ENCODE results near the gene FCAR. TPM values are rescaled to one million over a fixed set of nuclear protein-coding genes. Genes with fewer than 3 reads are reported as not detected.
"Not testable (repeated sequence)": the region's sequence is repeated elsewhere in the genome, so short reads cannot be mapped to it uniquely, and the experiment has no call there.

The FCAR gene
- total and polyA plus RNA-seq, 5 donors from 2014 or later: 0.21 TPM; not detected in 4

DNA sequence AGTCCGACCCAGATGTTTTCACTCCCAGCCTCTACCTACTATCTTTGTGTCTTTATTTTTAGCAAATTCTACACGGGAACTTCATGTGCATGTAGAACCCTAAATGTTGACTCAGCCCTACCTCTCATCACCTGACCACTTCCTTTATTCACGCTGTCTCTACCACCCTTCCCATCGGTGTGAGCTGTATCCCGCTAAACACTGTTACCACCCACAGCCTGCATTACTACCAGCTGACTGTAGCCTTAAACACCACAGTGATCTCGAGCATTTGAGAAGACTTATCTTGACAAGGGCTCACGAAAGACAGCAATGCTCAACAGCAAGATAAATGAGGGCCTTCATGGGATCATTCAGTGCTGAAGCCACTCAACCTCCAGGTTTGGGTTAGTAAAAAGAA lies 47.0 kb downstream of the FCAR start:
- ATAC-seq (ENCODE audit: low read depth in 2 of 2): no peak
- Histone ChIP-seq H3K27ac (ENCODE audit: insufficient read depth, low read length, poor library complexity, severe bottlenecking) (no peak overlapping the region), H3K4me3 (ENCODE audit: low read depth, low read length) (no peak overlapping the region), H3K27me3 (ENCODE audit: control insufficient read depth, insufficient read depth, low read length) (no peaks in the 10 kb centered on the region), H3K4me1 (ENCODE audit: control insufficient read depth, insufficient read depth, low read length, poor library complexity, severe bottlenecking) (no peaks in the 10 kb centered on the region), H3K36me3 (ENCODE audit: control insufficient read depth, insufficient read depth, low read length) (no peaks in the 10 kb centered on the region), H3K9me3 (ENCODE audit: control insufficient read depth in 2 of 2, low read length in 2 of 2) (no peaks in the 10 kb centered on the region)
- Mint-ChIP-seq H3K36me3 (no peaks in the 10 kb centered on the region), H3K27ac (peak overlapping the region in 1 of 3 donors; percentile 59), H3K4me1 (peaks cover 0 to 2% (median 0%) of the 10 kb centered on the region in 4 donors), H3K27me3 (peaks cover 11% of the 10 kb centered on the region), H3K4me3 (no peak overlapping the region), H3K9me3 (peaks cover 0 to 8% (median 4%) of the 10 kb centered on the region in 7 donors)
- no peak for DNase-seq

DNA sequence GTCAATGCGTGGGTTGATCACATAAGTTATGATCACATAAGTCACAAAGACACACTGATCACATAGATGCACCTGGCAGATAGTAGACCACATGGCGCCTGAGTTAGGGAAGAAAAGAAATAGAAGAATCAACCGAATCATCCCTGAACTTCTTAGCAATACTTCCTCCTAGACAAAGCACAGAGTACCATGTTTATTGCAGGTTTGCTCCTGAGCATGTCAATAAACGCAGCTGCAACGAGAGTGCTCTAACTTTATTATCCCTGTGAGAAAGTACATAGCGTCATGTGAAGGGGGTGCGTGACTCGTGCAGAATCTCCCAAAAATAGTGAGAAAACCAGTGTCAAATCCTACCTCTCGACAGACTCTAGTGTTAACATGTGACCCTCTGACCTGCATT lies 49.2 kb downstream of the FCAR start:
- DNase-seq: no peak
- no peak overlapping the region for H3K27ac ChIP-seq (ENCODE audit: insufficient read depth, low read length, poor library complexity, severe bottlenecking)
- H3K4me3 ChIP-seq (ENCODE audit: low read depth, low read length): no peak overlapping the region
- peaks cover 6 to 9% of the 10 kb centered on the region in 2 experiments for H3K9me3 ChIP-seq (ENCODE audit: control insufficient read depth in 2 of 2, low read length in 2 of 2)
- no peaks in the 10 kb centered on the region for H3K36me3 ChIP-seq (ENCODE audit: control insufficient read depth, insufficient read depth, low read length)
- Mint-ChIP-seq H3K4me3 (no peak overlapping the region), H3K36me3 (peaks cover 2% of the 10 kb centered on the region), H3K9me3 (peaks cover 2 to 16% (median 5%) of the 10 kb centered on the region in 7 donors), H3K27ac (peak overlapping the region in 1 of 3 donors; percentile 45), H3K27me3 (peaks cover 9% of the 10 kb centered on the region), H3K4me1 (peaks cover 0 to 2% (median 0%) of the 10 kb centered on the region in 4 donors)
- ATAC-seq (ENCODE audit: low read depth in 2 of 2): no peak
- H3K4me1 ChIP-seq (ENCODE audit: control insufficient read depth, insufficient read depth, low read length, poor library complexity, severe bottlenecking): no peaks in the 10 kb centered on the region
- no peaks in the 10 kb centered on the region for H3K27me3 ChIP-seq (ENCODE audit: control insufficient read depth, insufficient read depth, low read length)

DNA sequence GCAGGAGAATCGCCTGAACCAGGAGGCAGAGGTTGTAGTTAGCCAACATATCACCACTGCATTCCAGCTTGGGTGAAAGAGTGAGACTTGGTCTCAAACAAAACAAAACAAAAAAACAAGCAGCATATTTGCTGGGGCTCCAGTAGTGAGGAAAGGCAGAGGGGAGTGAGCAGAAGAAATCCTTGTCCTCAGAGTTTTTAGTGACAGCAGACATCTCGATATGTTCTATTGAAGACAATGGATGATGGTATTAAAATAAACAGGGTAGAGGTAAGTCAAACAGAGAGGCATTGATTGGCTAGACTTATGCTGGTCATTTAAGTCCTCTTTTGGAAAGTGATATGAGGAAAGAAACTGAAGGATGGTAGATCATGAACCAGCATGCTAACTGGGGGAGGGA lies 54.3 kb downstream of the FCAR start:
- no peaks in the 10 kb centered on the region for H3K4me1 Mint-ChIP-seq
- no peaks in the 10 kb centered on the region for H3K27me3 Mint-ChIP-seq
- H3K27ac ChIP-seq (ENCODE audit: insufficient read depth, low read length, poor library complexity, severe bottlenecking): no peak overlapping the region
- H3K4me1 ChIP-seq (ENCODE audit: control insufficient read depth, insufficient read depth, low read length, poor library complexity, severe bottlenecking): no peaks in the 10 kb centered on the region
- H3K36me3 Mint-ChIP-seq: peaks cover 3% of the 10 kb centered on the region
- peaks cover 8 to 16% of the 10 kb centered on the region in 2 experiments for H3K9me3 ChIP-seq (ENCODE audit: control insufficient read depth in 2 of 2, low read length in 2 of 2)
- no peak overlapping the region for H3K4me3 ChIP-seq (ENCODE audit: low read depth, low read length)
- no peaks in the 10 kb centered on the region for H3K36me3 ChIP-seq (ENCODE audit: control insufficient read depth, insufficient read depth, low read length)
- H3K27me3 ChIP-seq (ENCODE audit: control insufficient read depth, insufficient read depth, low read length): no peaks in the 10 kb centered on the region
- no peak for ATAC-seq (ENCODE audit: low read depth in 2 of 2)
- H3K9me3 Mint-ChIP-seq: peaks cover 2 to 22% (median 7%) of the 10 kb centered on the region in 7 donors
- H3K27ac Mint-ChIP-seq: no peak overlapping the region
- H3K4me3 Mint-ChIP-seq: no peak overlapping the region
- DNase-seq: peak in 1 of 3 donors; percentile 2

DNA sequence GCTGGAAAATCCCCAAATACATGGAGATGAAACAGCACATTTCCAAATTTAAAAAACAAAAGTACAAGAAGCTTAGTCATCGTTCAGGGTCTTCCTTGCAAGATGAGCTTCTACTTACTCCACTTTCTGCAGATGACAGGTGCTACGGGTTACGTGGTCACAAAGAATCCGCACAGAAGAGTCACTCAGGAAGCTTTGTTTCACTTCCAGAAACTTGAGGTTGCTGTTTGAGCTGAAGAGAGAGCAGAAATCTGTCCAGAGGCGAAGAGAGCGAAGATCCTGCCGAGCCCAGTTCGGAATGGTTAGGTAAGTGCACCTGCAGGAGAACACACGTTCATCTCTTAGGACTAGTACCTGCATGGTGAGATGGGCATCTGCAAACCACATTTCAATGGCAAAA lies 63.9 kb downstream of the FCAR start:
- peak in 1 of 3 donors; percentile 5 for DNase-seq
- H3K27ac Mint-ChIP-seq: no peak overlapping the region

DNA sequence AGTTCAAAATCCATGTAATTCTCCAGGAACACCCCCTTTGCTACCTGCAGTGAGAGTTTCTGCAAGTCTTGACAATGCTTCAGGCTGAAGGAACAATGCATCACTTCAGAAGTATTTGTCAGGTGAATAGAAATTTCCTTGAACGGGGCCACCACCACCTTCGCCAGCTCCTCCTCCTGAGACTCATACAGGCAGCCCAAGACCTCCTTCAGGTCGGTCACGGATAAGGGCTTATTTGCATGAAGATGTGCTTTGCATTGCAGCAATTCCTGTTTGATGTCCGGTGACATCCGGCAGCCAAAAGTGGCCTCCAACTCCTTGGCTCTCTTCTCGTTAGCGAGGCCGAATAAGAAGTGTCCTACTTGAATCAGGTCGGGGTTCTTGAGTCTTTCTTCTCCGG lies 64.9 kb downstream of the FCAR start:
- Mint-ChIP-seq H3K27ac (no peak overlapping the region), H3K4me1 (peaks cover 0 to 4% (median 2%) of the 10 kb centered on the region in 4 donors), H3K36me3 (no peaks in the 10 kb centered on the region), H3K27me3 (no peaks in the 10 kb centered on the region), H3K4me3 (no peak overlapping the region), H3K9me3 (peaks cover 0 to 2% (median 0%) of the 10 kb centered on the region in 7 donors)
- H3K27ac ChIP-seq (ENCODE audit: insufficient read depth, low read length, poor library complexity, severe bottlenecking): no peak overlapping the region
- H3K9me3 ChIP-seq (ENCODE audit: control insufficient read depth in 2 of 2, low read length in 2 of 2): no peaks in the 10 kb centered on the region
- DNase-seq (no peak), ATAC-seq (ENCODE audit: low read depth in 2 of 2) (no peak)
- H3K4me1 ChIP-seq (ENCODE audit: control insufficient read depth, insufficient read depth, low read length, poor library complexity, severe bottlenecking): no peaks in the 10 kb centered on the region
- no peaks in the 10 kb centered on the region for H3K27me3 ChIP-seq (ENCODE audit: control insufficient read depth, insufficient read depth, low read length)
- H3K4me3 ChIP-seq (ENCODE audit: low read depth, low read length): no peak overlapping the region
- no peaks in the 10 kb centered on the region for H3K36me3 ChIP-seq (ENCODE audit: control insufficient read depth, insufficient read depth, low read length)

More for the DNA sequence above, 63.9 kb downstream of the FCAR start:
- Mint-ChIP-seq H3K9me3 (peaks cover 0 to 2% (median 0%) of the 10 kb centered on the region in 7 donors), H3K27me3 (no peaks in the 10 kb centered on the region), H3K4me1 (peaks cover 0 to 4% (median 2%) of the 10 kb centered on the region in 4 donors), H3K36me3 (no peaks in the 10 kb centered on the region), H3K4me3 (no peak overlapping the region)
- H3K9me3 ChIP-seq (ENCODE audit: control insufficient read depth in 2 of 2, low read length in 2 of 2): no peaks in the 10 kb centered on the region
- H3K36me3 ChIP-seq (ENCODE audit: control insufficient read depth, insufficient read depth, low read length): no peaks in the 10 kb centered on the region
- H3K27ac ChIP-seq (ENCODE audit: insufficient read depth, low read length, poor library complexity, severe bottlenecking): no peak overlapping the region
- no peak overlapping the region for H3K4me3 ChIP-seq (ENCODE audit: low read depth, low read length)
- H3K4me1 ChIP-seq (ENCODE audit: control insufficient read depth, insufficient read depth, low read length, poor library complexity, severe bottlenecking): no peaks in the 10 kb centered on the region
- ATAC-seq (ENCODE audit: low read depth in 2 of 2): no peak
- no peaks in the 10 kb centered on the region for H3K27me3 ChIP-seq (ENCODE audit: control insufficient read depth, insufficient read depth, low read length)

DNA sequence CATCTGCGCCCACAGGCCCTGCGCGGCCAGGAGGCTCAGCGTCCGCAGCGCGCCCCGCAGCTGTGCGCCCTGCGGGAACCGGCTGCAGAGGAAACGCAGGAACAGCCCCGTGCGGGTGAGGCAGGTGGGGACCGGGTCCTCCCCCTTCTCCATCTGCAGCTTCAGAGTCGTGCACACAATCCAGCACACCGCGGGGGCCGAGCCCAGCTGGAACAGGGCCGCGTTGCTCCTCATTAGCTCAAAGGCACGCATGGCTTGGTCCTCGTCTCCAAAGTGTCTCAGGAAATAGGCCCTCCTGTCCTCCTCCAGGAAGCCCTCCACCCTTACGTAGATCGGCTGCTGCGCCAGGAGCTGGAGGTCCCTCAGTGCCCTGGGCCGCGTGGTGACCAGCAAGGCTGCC lies 65.5 kb downstream of the FCAR start:
- ATAC-seq (ENCODE audit: low read depth in 2 of 2); H3K36me3 ChIP-seq (ENCODE audit: control insufficient read depth, insufficient read depth, low read length); H3K27me3 ChIP-seq (ENCODE audit: control insufficient read depth, insufficient read depth, low read length); H3K4me3 ChIP-seq (ENCODE audit: low read depth, low read length); H3K4me3 Mint-ChIP-seq; DNase-seq; H3K27me3 Mint-ChIP-seq; H3K9me3 ChIP-seq (ENCODE audit: control insufficient read depth in 2 of 2, low read length in 2 of 2); H3K4me1 Mint-ChIP-seq; H3K9me3 Mint-ChIP-seq; H3K27ac Mint-ChIP-seq; H3K4me1 ChIP-seq (ENCODE audit: control insufficient read depth, insufficient read depth, low read length, poor library complexity, severe bottlenecking); H3K27ac ChIP-seq (ENCODE audit: insufficient read depth, low read length, poor library complexity, severe bottlenecking); H3K36me3 Mint-ChIP-seq: not testable (repeated sequence)

Other genes starting within 250 kb of the FCAR start
- not detected for gene LILRB1, start 243.8 kb upstream of the FCAR start, total RNA-seq
- under 1 TPM in 2 of 4 donors, not detected in 2; 0.10 to 0.14 TPM for gene LILRB1, start 243.8 kb upstream of the FCAR start, polyA plus RNA-seq
- not detected for gene LILRB4, start 211.2 kb upstream of the FCAR start, total RNA-seq
- gene LILRB4, start 211.2 kb upstream of the FCAR start, polyA plus RNA-seq: not detected
- gene KIR3DL3, start 149.8 kb upstream of the FCAR start, total RNA-seq: not detected
- gene KIR3DL3, start 149.8 kb upstream of the FCAR start, polyA plus RNA-seq: not detected
- gene KIR2DL3, start 135.7 kb upstream of the FCAR start, total RNA-seq: not detected
- gene KIR2DL3, start 135.7 kb upstream of the FCAR start, polyA plus RNA-seq: not detected
- not detected for gene KIR2DL1, start 104.4 kb upstream of the FCAR start, total RNA-seq
- gene KIR2DL1, start 104.4 kb upstream of the FCAR start, polyA plus RNA-seq: under 1 TPM in 1 of 4 donors, not detected in 3; 0.10 TPM
- gene KIR2DL4, start 70.6 kb upstream of the FCAR start, total RNA-seq: not detected
- gene KIR2DL4, start 70.6 kb upstream of the FCAR start, polyA plus RNA-seq: not detected
- gene KIR3DL1, start 57.8 kb upstream of the FCAR start, total RNA-seq: not detected
- under 1 TPM in 2 of 4 donors, not detected in 2; 0.12 to 0.15 TPM for gene KIR3DL1, start 57.8 kb upstream of the FCAR start, polyA plus RNA-seq
- gene KIR2DS4, start 41.6 kb upstream of the FCAR start, total RNA-seq: not detected
- under 1 TPM in 1 of 4 donors, not detected in 3; 0.10 TPM for gene KIR2DS4, start 41.6 kb upstream of the FCAR start, polyA plus RNA-seq
- gene KIR3DL2, start 23.8 kb upstream of the FCAR start, total RNA-seq: 0.74 TPM
- under 1 TPM; 0.25 to 0.94 (median 0.52) TPM for gene KIR3DL2, start 23.8 kb upstream of the FCAR start, polyA plus RNA-seq
- gene NCR1, start 31.9 kb downstream of the FCAR start, total RNA-seq: not detected
- under 1 TPM in 3 of 4 donors, not detected in 1; 0.36 to 0.47 (median 0.39) TPM for gene NCR1, start 31.9 kb downstream of the FCAR start, polyA plus RNA-seq
- not detected for gene NLRP7, start 73.3 kb downstream of the FCAR start, total RNA-seq
- not detected for gene NLRP7, start 73.3 kb downstream of the FCAR start, polyA plus RNA-seq
- 10.2 TPM for gene NLRP2, start 92.1 kb downstream of the FCAR start, total RNA-seq
- gene NLRP2, start 92.1 kb downstream of the FCAR start, polyA plus RNA-seq: 1 to 10 TPM in 3 of 4 donors, under 1 TPM in 1; 0.63 to 5.0 (median 2.1) TPM
- 2.0 TPM for gene GP6, start 164.0 kb downstream of the FCAR start, total RNA-seq
- not detected for gene GP6, start 164.0 kb downstream of the FCAR start, polyA plus RNA-seq
- 14.1 TPM for gene RDH13, start 188.9 kb downstream of the FCAR start, total RNA-seq
- gene RDH13, start 188.9 kb downstream of the FCAR start, polyA plus RNA-seq: 10 to 100 TPM in 3 of 4 donors, 1 to 10 TPM in 1; 9.1 to 16.1 (median 14.7) TPM
- 4.4 TPM for gene EPS8L1, start 201.6 kb downstream of the FCAR start, total RNA-seq
- gene EPS8L1, start 201.6 kb downstream of the FCAR start, polyA plus RNA-seq: 1 to 10 TPM in 3 of 4 donors, under 1 TPM in 1; 0.41 to 4.0 (median 1.3) TPM
- 191 TPM for gene PPP1R12C, start 243.4 kb downstream of the FCAR start, total RNA-seq
- gene PPP1R12C, start 243.4 kb downstream of the FCAR start, polyA plus RNA-seq: 1 to 10 TPM; 2.2 to 5.9 (median 3.8) TPM